ENCODE data around the gene AGA.

AGA gene

GRCh38 chr4:177400030-177400429 lies 42.2 kb downstream of the AGA start (continued):
- TF ChIP-seq ZNF792 (tag by site-specific recombination; IDR thresholded peaks at IDR 0.05) = no peak
- no peak for TF ChIP-seq ZEB2 (tag by site-specific recombination; IDR thresholded peaks at IDR 0.05)
- TF ChIP-seq ZNF449 (tag by site-specific recombination; IDR thresholded peaks at IDR 0.05) = no peak
- TF ChIP-seq, protein P1, sequence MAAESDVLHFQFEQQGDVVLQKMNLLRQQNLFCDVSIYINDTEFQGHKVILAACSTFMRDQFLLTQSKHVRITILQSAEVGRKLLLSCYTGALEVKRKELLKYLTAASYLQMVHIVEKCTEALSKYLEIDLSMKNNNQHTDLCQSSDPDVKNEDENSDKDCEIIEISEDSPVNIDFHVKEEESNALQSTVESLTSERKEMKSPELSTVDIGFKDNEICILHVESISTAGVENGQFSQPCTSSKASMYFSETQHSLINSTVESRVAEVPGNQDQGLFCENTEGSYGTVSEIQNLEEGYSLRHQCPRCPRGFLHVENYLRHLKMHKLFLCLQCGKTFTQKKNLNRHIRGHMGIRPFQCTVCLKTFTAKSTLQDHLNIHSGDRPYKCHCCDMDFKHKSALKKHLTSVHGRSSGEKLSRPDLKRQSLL (tag by site-specific recombination; IDR thresholded peaks at IDR 0.05) = no peak

DNA sequence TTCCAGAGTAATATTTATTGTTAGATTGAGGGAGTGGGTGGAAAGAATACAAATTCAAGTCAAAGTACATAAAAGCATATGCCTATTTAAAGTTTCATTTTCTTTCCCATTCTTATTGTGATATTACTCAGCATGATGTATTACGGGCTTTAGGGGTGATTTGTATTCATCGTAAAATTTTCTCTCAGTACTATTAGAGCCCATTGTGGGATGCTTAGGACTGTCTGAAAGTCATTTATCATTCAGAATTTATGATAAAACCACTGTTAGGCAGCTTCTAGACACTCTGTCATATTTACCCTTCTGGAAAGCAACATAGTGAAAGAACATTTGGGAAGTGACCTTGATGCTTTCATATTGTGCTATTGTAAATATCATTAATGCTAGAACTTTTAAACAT lies 45.9 kb downstream of the AGA start:
- TF ChIP-seq ZNF843 (tag by site-specific recombination; IDR thresholded peaks at IDR 0.05) = no peak
- TF ChIP-seq ZNF280D (tag by site-specific recombination; IDR thresholded peaks at IDR 0.05) = no peak
- no peak for TF ChIP-seq ZNF2 (tag by site-specific recombination; IDR thresholded peaks at IDR 0.05)
- no peak for TF ChIP-seq SP7 (tag by site-specific recombination; IDR thresholded peaks at IDR 0.05)
- no peak for TF ChIP-seq ZNF391 (tag by site-specific recombination; IDR thresholded peaks at IDR 0.05; ENCODE audit: borderline replicate concordance, low read depth)
- no peak for TF ChIP-seq ZNF211 (tag by site-specific recombination; IDR thresholded peaks at IDR 0.05; ENCODE audit: low read depth)
- no peak for TF ChIP-seq RBAK (tag by site-specific recombination; IDR thresholded peaks at IDR 0.05)
- no peak for TF ChIP-seq ZNF776 (tag by site-specific recombination; IDR thresholded peaks at IDR 0.05; ENCODE audit: borderline replicate concordance)
- no peak for TF ChIP-seq ZNF221 (tag by site-specific recombination; IDR thresholded peaks at IDR 0.05; ENCODE audit: borderline replicate concordance)
- TF ChIP-seq, protein P2, sequence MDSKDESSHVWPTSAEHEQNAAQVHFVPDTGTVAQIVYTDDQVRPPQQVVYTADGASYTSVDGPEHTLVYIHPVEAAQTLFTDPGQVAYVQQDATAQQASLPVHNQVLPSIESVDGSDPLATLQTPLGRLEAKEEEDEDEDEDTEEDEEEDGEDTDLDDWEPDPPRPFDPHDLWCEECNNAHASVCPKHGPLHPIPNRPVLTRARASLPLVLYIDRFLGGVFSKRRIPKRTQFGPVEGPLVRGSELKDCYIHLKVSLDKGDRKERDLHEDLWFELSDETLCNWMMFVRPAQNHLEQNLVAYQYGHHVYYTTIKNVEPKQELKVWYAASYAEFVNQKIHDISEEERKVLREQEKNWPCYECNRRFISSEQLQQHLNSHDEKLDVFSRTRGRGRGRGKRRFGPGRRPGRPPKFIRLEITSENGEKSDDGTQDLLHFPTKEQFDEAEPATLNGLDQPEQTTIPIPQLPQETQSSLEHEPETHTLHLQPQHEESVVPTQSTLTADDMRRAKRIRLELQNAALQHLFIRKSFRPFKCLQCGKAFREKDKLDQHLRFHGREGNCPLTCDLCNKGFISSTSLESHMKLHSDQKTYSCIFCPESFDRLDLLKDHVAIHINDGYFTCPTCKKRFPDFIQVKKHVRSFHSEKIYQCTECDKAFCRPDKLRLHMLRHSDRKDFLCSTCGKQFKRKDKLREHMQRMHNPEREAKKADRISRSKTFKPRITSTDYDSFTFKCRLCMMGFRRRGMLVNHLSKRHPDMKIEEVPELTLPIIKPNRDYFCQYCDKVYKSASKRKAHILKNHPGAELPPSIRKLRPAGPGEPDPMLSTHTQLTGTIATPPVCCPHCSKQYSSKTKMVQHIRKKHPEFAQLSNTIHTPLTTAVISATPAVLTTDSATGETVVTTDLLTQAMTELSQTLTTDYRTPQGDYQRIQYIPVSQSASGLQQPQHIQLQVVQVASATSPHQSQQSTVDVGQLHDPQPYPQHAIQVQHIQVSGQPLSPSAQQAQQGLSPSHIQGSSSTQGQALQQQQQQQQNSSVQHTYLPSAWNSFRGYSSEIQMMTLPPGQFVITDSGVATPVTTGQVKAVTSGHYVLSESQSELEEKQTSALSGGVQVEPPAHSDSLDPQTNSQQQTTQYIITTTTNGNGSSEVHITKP (tag by site-specific recombination; IDR thresholded peaks at IDR 0.05) = no peak
- TF ChIP-seq ZSCAN30 (tag by site-specific recombination; IDR thresholded peaks at IDR 0.05) = no peak
- no peak for TF ChIP-seq TRIM28 (IDR thresholded peaks at IDR 0.05; ENCODE audit: borderline replicate concordance, low read length)
- no peak for TF ChIP-seq ZNF621 (tag by site-specific recombination; IDR thresholded peaks at IDR 0.05)
- no peak for TF ChIP-seq HOXC10 (CRISPR knock-in tag; IDR thresholded peaks at IDR 0.05)
- TF ChIP-seq, protein P3, sequence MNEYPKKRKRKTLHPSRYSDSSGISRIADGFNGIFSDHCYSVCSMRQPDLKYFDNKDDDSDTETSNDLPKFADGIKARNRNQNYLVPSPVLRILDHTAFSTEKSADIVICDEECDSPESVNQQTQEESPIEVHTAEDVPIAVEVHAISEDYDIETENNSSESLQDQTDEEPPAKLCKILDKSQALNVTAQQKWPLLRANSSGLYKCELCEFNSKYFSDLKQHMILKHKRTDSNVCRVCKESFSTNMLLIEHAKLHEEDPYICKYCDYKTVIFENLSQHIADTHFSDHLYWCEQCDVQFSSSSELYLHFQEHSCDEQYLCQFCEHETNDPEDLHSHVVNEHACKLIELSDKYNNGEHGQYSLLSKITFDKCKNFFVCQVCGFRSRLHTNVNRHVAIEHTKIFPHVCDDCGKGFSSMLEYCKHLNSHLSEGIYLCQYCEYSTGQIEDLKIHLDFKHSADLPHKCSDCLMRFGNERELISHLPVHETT (tag by site-specific recombination; IDR thresholded peaks at IDR 0.05) = no peak
- TF ChIP-seq ZNF580 (tag by site-specific recombination; IDR thresholded peaks at IDR 0.05) = no peak
- no peak for TF ChIP-seq ZNF37A (tag by site-specific recombination; IDR thresholded peaks at IDR 0.05)
- TF ChIP-seq ZNF112 (tag by site-specific recombination; IDR thresholded peaks at IDR 0.05) = no peak
- no peak for TF ChIP-seq ZNF121 (tag by site-specific recombination; IDR thresholded peaks at IDR 0.05)
- no peaks in the 10 kb centered on the region for H3K4me1 ChIP-seq (ENCODE audit: control insufficient read depth, insufficient read depth, low read length)
- no peaks in the 10 kb centered on the region for H3K9me3 ChIP-seq (ENCODE audit: control insufficient read depth, insufficient read depth, low read depth, low read length)
- no peak overlapping the region for H3K27ac ChIP-seq (ENCODE audit: extremely low read depth, low read depth, low read length)
- no peak overlapping the region for H3K4me3 ChIP-seq (ENCODE audit: low read depth, low read length)
- ChIA-PET POLR2A (no interaction called here), CTCF (no interaction called here)
- no peaks in the 10 kb centered on the region for H3K36me3 ChIP-seq (ENCODE audit: control insufficient read depth in 2 of 2, insufficient read depth in 1 of 2, low read length in 2 of 2)

Data from HEK293 (cell line).